Measurements from ENCODE around the gene ZBTB20. TPM values are rescaled to one million over a fixed set of nuclear protein-coding genes. Genes with fewer than 3 reads are reported as not detected.

ZBTB20 gene
- polyA plus RNA-seq, 1 donor from 2014 or later: 4.8 TPM

- Histone ChIP-seq H3K36me3 (ENCODE audit: insufficient read depth, low read length) (no peaks in the 10 kb centered on the region), H3K9me3 (ENCODE audit: low read length) (no peaks in the 10 kb centered on the region), H2AFZ (ENCODE audit: low read depth, low read length) (no peak overlapping the region), H3F3A (ENCODE audit: insufficient read depth, low read length, poor library complexity, severe bottlenecking) (no peaks in the 10 kb centered on the region), H3K9me2 (ENCODE audit: insufficient read depth, low read length) (no peaks in the 10 kb centered on the region), H3K27me3 (ENCODE audit: insufficient read depth, low read depth, low read length) (no peaks in the 10 kb centered on the region), H3K4me2 (ENCODE audit: low read length) (no peak overlapping the region), H3K27ac (ENCODE audit: low read length) (no peak overlapping the region), H3K4me3 (ENCODE audit: low read length) (no peak overlapping the region), H4K20me1 (ENCODE audit: insufficient read depth) (no peaks in the 10 kb centered on the region), H3K9ac (ENCODE audit: low read length) (no peak overlapping the region), H3K79me2 (replicated peaks; ENCODE audit: insufficient read depth, low read length) (no peaks in the 10 kb centered on the region)
- no peak for TF ChIP-seq TAF1 (IDR thresholded peaks at IDR 0.05; ENCODE audit: low read depth)
- no peak for TF ChIP-seq EP300 (conservative IDR thresholded peaks at IDR 0.05; ENCODE audit: poor library complexity, severe bottlenecking)
- no peak for TF ChIP-seq MXI1 (conservative IDR thresholded peaks at IDR 0.05; ENCODE audit: poor library complexity, severe bottlenecking)
- TF ChIP-seq REST (IDR thresholded peaks at IDR 0.05; ENCODE audit: borderline replicate concordance): no peak
- no peak for TF ChIP-seq EZH2 (IDR thresholded peaks at IDR 0.05; ENCODE audit: borderline replicate concordance, insufficient read depth, low read length, poor library complexity, severe bottlenecking)
- TF ChIP-seq SMC3 (conservative IDR thresholded peaks at IDR 0.05; ENCODE audit: poor library complexity): no peak
- TF ChIP-seq CTCF (IDR thresholded peaks at IDR 0.05; ENCODE audit: poor library complexity, severe bottlenecking): no peak
- no peak for TF ChIP-seq RAD21 (conservative IDR thresholded peaks at IDR 0.05)
- no peak for TF ChIP-seq POLR2AphosphoS5 (IDR thresholded peaks at IDR 0.05)
These were observed 69.4 kb downstream of the ZBTB20 start for GRCh38 chr3:115077501-115078250.

GRCh38 chr3:115074502-115074901 lies 72.6 kb downstream of the ZBTB20 start:
- Histone ChIP-seq H3K9ac (ENCODE audit: low read length) (no peak overlapping the region), H3K4me3 (ENCODE audit: low read length) (no peak overlapping the region), H3K4me2 (ENCODE audit: low read length) (no peak overlapping the region)

More at GRCh38 chr3:115074502-115074901, 72.6 kb downstream of the ZBTB20 start:
- Histone ChIP-seq H3K9me2 (ENCODE audit: insufficient read depth, low read length) (no peaks in the 10 kb centered on the region), H3K9me3 (ENCODE audit: low read length) (no peaks in the 10 kb centered on the region), H3K79me2 (replicated peaks; ENCODE audit: insufficient read depth, low read length) (no peaks in the 10 kb centered on the region), H3F3A (ENCODE audit: insufficient read depth, low read length, poor library complexity, severe bottlenecking) (no peaks in the 10 kb centered on the region), H3K27ac (ENCODE audit: low read length) (no peak overlapping the region), H3K27me3 (ENCODE audit: insufficient read depth, low read depth, low read length) (no peaks in the 10 kb centered on the region), H4K20me1 (ENCODE audit: insufficient read depth) (no peaks in the 10 kb centered on the region), H3K36me3 (ENCODE audit: insufficient read depth, low read length) (no peaks in the 10 kb centered on the region), H2AFZ (ENCODE audit: low read depth, low read length) (no peak overlapping the region)
- TF ChIP-seq POLR2AphosphoS5 (IDR thresholded peaks at IDR 0.05) (no peak), MXI1 (conservative IDR thresholded peaks at IDR 0.05; ENCODE audit: poor library complexity, severe bottlenecking) (no peak), SMC3 (conservative IDR thresholded peaks at IDR 0.05; ENCODE audit: poor library complexity) (no peak), RAD21 (conservative IDR thresholded peaks at IDR 0.05) (no peak), EP300 (conservative IDR thresholded peaks at IDR 0.05; ENCODE audit: poor library complexity, severe bottlenecking) (no peak), REST (IDR thresholded peaks at IDR 0.05; ENCODE audit: borderline replicate concordance) (no peak)

All from neural cell (in vitro differentiated cells).